ENCODE results near the gene MIEF1. TPM values are rescaled to one million over a fixed set of nuclear protein-coding genes. Genes with fewer than 3 reads are reported as not detected.

MIEF1 gene
- total RNA-seq, 1 donor from 2014 or later, result 27.7 TPM

GRCh38 chr22:39546889-39547586 lies 44.9 kb downstream of the MIEF1 start:
- Histone ChIP-seq H3K27ac (no peak overlapping the region), H3K4me3 (no peak overlapping the region), H3K36me3 (no peaks in the 10 kb centered on the region), H3K9me3 (no peaks in the 10 kb centered on the region), H3K4me1 (no peaks in the 10 kb centered on the region), H3K27me3 (ENCODE audit: low read depth) (peaks cover 76% of the 10 kb centered on the region)
- DNase-seq (no peak), ATAC-seq (no peak)
- intact Hi-C loops (cut with DNase I), result no loop called here
- TF ChIP-seq CTCF (IDR thresholded peaks at IDR 0.05), result no peak

- Histone ChIP-seq H3K4me3 (no peak overlapping the region), H3K9me3 (no peaks in the 10 kb centered on the region), H3K4me1 (no peaks in the 10 kb centered on the region), H3K27me3 (ENCODE audit: low read depth) (peaks cover 81% of the 10 kb centered on the region), H3K36me3 (no peaks in the 10 kb centered on the region), H3K27ac (no peak overlapping the region)
- no peak for ATAC-seq
- no peak for TF ChIP-seq CTCF (IDR thresholded peaks at IDR 0.05)
- DNase-seq, result no peak
- intact Hi-C loops (cut with DNase I), result no loop called here
Measured at GRCh38 chr22:39547587-39547947, 45.5 kb downstream of the MIEF1 start.

- no peak overlapping the region for H3K4me3 ChIP-seq
- H3K27ac ChIP-seq, result no peak overlapping the region
- DNase-seq, result no peak
- peaks cover 6% of the 10 kb centered on the region for H3K4me1 ChIP-seq
- no peak for ATAC-seq
- H3K9me3 ChIP-seq, result no peaks in the 10 kb centered on the region
- intact Hi-C loops (cut with DNase I), result no loop called here
- peaks cover 70% of the 10 kb centered on the region for H3K27me3 ChIP-seq (ENCODE audit: low read depth)
- no peak for TF ChIP-seq CTCF (IDR thresholded peaks at IDR 0.05)
- no peaks in the 10 kb centered on the region for H3K36me3 ChIP-seq
Measured at GRCh38 chr22:39553429-39553828, 51.3 kb downstream of the MIEF1 start.

GRCh38 chr22:39554151-39554550 lies 52.1 kb downstream of the MIEF1 start:
- intact Hi-C loops (cut with DNase I), result no loop called here
- TF ChIP-seq CTCF (IDR thresholded peaks at IDR 0.05), result no peak
- H3K27me3 ChIP-seq (ENCODE audit: low read depth), result peaks cover 68% of the 10 kb centered on the region
- DNase-seq (no peak), ATAC-seq (no peak)
- H3K4me3 ChIP-seq, result no peak overlapping the region
- peaks cover 7% of the 10 kb centered on the region for H3K4me1 ChIP-seq
- H3K36me3 ChIP-seq, result no peaks in the 10 kb centered on the region
- no peak overlapping the region for H3K27ac ChIP-seq
- no peaks in the 10 kb centered on the region for H3K9me3 ChIP-seq

GRCh38 chr22:39556970-39557841 lies 55.1 kb downstream of the MIEF1 start:
- Histone ChIP-seq H3K9me3 (no peaks in the 10 kb centered on the region), H3K27me3 (ENCODE audit: low read depth) (peaks cover 64% of the 10 kb centered on the region), H3K27ac (no peak overlapping the region), H3K36me3 (no peaks in the 10 kb centered on the region), H3K4me3 (no peak overlapping the region), H3K4me1 (peaks cover 7% of the 10 kb centered on the region)
- intact Hi-C loops (cut with DNase I), result no loop called here
- no peak for TF ChIP-seq CTCF (IDR thresholded peaks at IDR 0.05)
- DNase-seq (no peak), ATAC-seq (no peak)

Data from lower lobe of right lung (tissue), 2 donors.